A549 treated with CpdA at 1 μM for 4 hours (cell line): ENCODE results near the gene TADA1. TPM values are rescaled to one million over a fixed set of nuclear protein-coding genes. Genes with fewer than 3 reads are reported as not detected.

ENCODE experiments used
- total RNA-seq: library from RNA; stranded (reverse); fragments of 200-300 nt; extraction: Qiagen RNA extraction; gene quantifications from 5 replicates; pipeline ENCODE4 v1.2.3, GENCODE V29; 2022; ENCODE audit warnings: low read depth

TADA1 gene
- total RNA-seq: 12.0 to 14.3 TPM (median 12.7 TPM) in 5 replicates

GRCh38 chr1:166875734-166876539, at the start of gene TADA1:
Gene TADA1 (minus strand): TSS chr1:166876264. CDS start chr1:166876233, 31 bp downstream.

GRCh38 chr1:166838766-166839599, 37.1 kb downstream of the TADA1 start, which contains the start of gene POGK:
Gene POGK (plus strand): TSS chr1:166839475. CDS start chr1:166840957, 1,482 bp downstream.

Other genes starting within 250 kb of the TADA1 start
- 23.8 to 30.7 TPM (median 28.4 TPM) in 5 replicates for gene POGK, start 36.8 kb downstream of the TADA1 start, total RNA-seq
- 0.02 to 0.14 TPM in 2 of 5 replicates, not detected in the others for gene ILDR2, start 99.3 kb upstream of the TADA1 start, total RNA-seq
- gene MAEL, start 113.0 kb upstream of the TADA1 start, total RNA-seq: not detected in 5 replicates
- gene GPA33, start 214.1 kb upstream of the TADA1 start, total RNA-seq: not detected in 5 replicates
- not detected in 5 replicates for gene STYXL2, start 217.8 kb upstream of the TADA1 start, total RNA-seq